Measurements from ENCODE around the gene GLYAT. TPM values are rescaled to one million over a fixed set of nuclear protein-coding genes. Genes with fewer than 3 reads are reported as not detected.

The GLYAT gene, protein sequence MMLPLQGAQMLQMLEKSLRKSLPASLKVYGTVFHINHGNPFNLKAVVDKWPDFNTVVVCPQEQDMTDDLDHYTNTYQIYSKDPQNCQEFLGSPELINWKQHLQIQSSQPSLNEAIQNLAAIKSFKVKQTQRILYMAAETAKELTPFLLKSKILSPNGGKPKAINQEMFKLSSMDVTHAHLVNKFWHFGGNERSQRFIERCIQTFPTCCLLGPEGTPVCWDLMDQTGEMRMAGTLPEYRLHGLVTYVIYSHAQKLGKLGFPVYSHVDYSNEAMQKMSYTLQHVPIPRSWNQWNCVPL
- not detected in 2 replicates for total RNA-seq

DNA sequence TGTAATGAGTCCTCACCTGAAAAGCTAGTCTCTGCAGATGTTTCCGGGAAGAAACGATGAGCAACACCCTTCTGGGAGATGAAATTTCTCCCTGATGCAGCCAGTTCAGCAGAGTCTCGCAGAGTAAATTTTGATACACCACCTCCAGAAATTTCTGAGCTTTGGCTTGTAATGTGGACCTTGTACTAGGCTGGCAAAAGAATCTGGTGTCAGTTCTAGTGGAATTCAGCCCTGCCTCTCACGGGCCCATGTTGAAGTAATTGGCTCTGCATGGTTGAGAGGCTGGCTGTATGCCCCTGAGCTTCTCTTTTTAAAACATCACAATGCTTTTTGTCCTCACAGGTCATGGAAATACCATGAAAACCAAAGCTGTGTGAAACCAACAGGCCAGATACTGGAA is at the start of gene GLYAT:
GLYAT (minus strand) TSS at position 125 of the 400 bp plus-strand sequence. CDS start 7,447 bp downstream, outside the sequence.

Other genes starting within 250 kb of the GLYAT start
- gene OR5B21, start 223.8 kb downstream of the GLYAT start, total RNA-seq: not detected in 2 replicates
- gene LPXN, start 156.1 kb downstream of the GLYAT start, total RNA-seq: 7.9 and 12.7 TPM in 2 replicates
- gene ZFP91, start 152.9 kb downstream of the GLYAT start, total RNA-seq: 32.3 and 54.4 TPM in 2 replicates
- 1.5 and 2.0 TPM in 2 replicates for gene CNTF, start 109.3 kb downstream of the GLYAT start, total RNA-seq
- 1.7 and 5.5 TPM in 2 replicates for gene GLYATL2, start 112.8 kb upstream of the GLYAT start, total RNA-seq
- gene GLYATL1, start 207.5 kb upstream of the GLYAT start, total RNA-seq: 0.33 and 1.2 TPM in 2 replicates